Measurements from ENCODE around the gene HOXD3. TPM values are rescaled to one million over a fixed set of nuclear protein-coding genes. Genes with fewer than 3 reads are reported as not detected.

Gene HOXD3
- total RNA-seq, 1 experiment from 2014 or later: not detected

DNA sequence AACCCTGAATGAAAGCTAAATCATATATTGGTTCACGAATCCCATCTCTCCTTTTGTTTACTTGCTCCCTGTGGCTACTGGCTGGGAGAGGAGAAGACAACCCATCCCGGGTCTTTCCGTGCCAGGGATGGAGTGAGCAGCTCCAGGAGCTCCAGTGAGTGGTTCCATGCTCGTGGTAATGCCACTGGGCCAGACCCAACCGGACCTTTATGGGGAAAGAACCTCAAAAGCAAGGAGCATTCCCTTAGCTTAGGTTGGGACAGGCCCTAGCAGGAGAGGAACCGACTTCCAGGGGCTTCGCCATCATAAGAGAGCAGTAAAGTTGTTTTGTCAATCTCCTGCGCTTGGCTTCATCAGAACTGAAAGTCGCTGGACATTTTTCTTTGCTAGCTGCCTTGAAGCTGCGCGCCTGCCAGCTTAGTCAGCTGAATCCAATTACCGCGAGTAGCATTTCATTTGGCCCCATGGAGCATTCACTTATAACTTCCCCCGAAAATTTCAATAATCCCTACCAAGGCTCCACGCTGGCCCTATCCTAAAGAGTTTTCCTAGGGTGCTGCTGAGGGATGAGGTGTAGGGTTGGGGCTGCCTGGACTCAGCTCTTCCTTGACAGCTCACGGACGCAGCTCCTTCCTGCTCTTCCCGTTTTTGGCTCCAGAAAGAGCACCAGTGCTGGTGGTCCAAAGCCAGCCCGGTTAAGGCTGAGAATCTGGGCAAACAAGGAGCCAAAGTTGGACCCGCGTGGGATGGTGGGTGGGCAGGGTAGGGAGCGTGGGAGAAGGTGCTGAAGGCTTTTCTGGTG is 4.9 kb downstream of the HOXD3 start:
- H3K9me3 Mint-ChIP-seq: no peaks in the 10 kb centered on the region
- DNase-seq (ENCODE audit: low spot score) (no peak), ATAC-seq (no peak)
- no peak overlapping the region for H3K4me3 Mint-ChIP-seq
- TF ChIP-seq RELA (CRISPR knock-in tag; IDR thresholded peaks at IDR 0.05; ENCODE audit: borderline replicate concordance) (no peak), ETV6 (CRISPR knock-in tag; IDR thresholded peaks at IDR 0.05) (no peak), ZNF263 (CRISPR knock-in tag; IDR thresholded peaks at IDR 0.05; ENCODE audit: low read depth) (no peak), CDX4 (CRISPR knock-in tag; IDR thresholded peaks at IDR 0.05; ENCODE audit: borderline replicate concordance) (no peak), FOXJ3 (CRISPR knock-in tag; IDR thresholded peaks at IDR 0.05; ENCODE audit: borderline replicate concordance) (no peak)
- TF ChIP-seq, protein P1, sequence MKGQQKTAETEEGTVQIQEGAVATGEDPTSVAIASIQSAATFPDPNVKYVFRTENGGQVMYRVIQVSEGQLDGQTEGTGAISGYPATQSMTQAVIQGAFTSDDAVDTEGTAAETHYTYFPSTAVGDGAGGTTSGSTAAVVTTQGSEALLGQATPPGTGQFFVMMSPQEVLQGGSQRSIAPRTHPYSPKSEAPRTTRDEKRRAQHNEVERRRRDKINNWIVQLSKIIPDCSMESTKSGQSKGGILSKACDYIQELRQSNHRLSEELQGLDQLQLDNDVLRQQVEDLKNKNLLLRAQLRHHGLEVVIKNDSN (CRISPR knock-in tag; IDR thresholded peaks at IDR 0.05): no peak
- TF ChIP-seq, protein P2, sequence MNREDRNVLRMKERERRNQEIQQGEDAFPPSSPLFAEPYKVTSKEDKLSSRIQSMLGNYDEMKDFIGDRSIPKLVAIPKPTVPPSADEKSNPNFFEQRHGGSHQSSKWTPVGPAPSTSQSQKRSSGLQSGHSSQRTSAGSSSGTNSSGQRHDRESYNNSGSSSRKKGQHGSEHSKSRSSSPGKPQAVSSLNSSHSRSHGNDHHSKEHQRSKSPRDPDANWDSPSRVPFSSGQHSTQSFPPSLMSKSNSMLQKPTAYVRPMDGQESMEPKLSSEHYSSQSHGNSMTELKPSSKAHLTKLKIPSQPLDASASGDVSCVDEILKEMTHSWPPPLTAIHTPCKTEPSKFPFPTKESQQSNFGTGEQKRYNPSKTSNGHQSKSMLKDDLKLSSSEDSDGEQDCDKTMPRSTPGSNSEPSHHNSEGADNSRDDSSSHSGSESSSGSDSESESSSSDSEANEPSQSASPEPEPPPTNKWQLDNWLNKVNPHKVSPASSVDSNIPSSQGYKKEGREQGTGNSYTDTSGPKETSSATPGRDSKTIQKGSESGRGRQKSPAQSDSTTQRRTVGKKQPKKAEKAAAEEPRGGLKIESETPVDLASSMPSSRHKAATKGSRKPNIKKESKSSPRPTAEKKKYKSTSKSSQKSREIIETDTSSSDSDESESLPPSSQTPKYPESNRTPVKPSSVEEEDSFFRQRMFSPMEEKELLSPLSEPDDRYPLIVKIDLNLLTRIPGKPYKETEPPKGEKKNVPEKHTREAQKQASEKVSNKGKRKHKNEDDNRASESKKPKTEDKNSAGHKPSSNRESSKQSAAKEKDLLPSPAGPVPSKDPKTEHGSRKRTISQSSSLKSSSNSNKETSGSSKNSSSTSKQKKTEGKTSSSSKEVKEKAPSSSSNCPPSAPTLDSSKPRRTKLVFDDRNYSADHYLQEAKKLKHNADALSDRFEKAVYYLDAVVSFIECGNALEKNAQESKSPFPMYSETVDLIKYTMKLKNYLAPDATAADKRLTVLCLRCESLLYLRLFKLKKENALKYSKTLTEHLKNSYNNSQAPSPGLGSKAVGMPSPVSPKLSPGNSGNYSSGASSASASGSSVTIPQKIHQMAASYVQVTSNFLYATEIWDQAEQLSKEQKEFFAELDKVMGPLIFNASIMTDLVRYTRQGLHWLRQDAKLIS (CRISPR knock-in tag; IDR thresholded peaks at IDR 0.05; ENCODE audit: borderline replicate concordance): no peak
- TF ChIP-seq, protein P3, sequence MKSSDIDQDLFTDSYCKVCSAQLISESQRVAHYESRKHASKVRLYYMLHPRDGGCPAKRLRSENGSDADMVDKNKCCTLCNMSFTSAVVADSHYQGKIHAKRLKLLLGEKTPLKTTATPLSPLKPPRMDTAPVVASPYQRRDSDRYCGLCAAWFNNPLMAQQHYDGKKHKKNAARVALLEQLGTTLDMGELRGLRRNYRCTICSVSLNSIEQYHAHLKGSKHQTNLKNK (CRISPR knock-in tag; IDR thresholded peaks at IDR 0.05): no peak
- peaks cover 100% of the 10 kb centered on the region for H3K27me3 Mint-ChIP-seq (ENCODE audit: low read depth)
- H3K4me1 Mint-ChIP-seq: peaks cover 35% of the 10 kb centered on the region
- H3K27ac Mint-ChIP-seq: no peak overlapping the region
- CTCF ChIA-PET: interaction anchor here (0.7 to 2.1 kb wide), 6 partner anchors 9 to 293 kb away, joined by 3 to 11 read pairs (median 4); no protein-coding TSS in a partner anchor
- POLR2A ChIA-PET: interaction anchor here (0.9 to 1.2 kb wide), 2 partner anchors 12 to 13 kb away, joined by 3 to 5 read pairs; no protein-coding TSS in a partner anchor
- peaks cover 2% of the 10 kb centered on the region; the same call in 1 of the 2 replicates for H3K36me3 Mint-ChIP-seq

- H3K9me3 Mint-ChIP-seq: no peaks in the 10 kb centered on the region
- peaks cover 100% of the 10 kb centered on the region for H3K27me3 Mint-ChIP-seq (ENCODE audit: low read depth)
- H3K27ac Mint-ChIP-seq: no peak overlapping the region
- no peak overlapping the region; the same call in 1 of the 2 replicates for H3K4me3 Mint-ChIP-seq
- ATAC-seq (no peak), DNase-seq (ENCODE audit: low spot score) (no peak)
- CTCF ChIA-PET: interaction anchor here (0.7 to 2.1 kb wide), 6 partner anchors 8 to 292 kb away, joined by 3 to 11 read pairs (median 4); no protein-coding TSS in a partner anchor
- H3K4me1 Mint-ChIP-seq: peaks cover 30% of the 10 kb centered on the region
- H3K36me3 Mint-ChIP-seq: no peaks in the 10 kb centered on the region
- POLR2A ChIA-PET: interaction anchor here (0.6 to 1.2 kb wide), 3 partner anchors 12 to 591 kb away, joined by 3 to 5 read pairs (median 3); no protein-coding TSS in a partner anchor
- TF ChIP-seq ZNF416 (CRISPR knock-in tag; IDR thresholded peaks at IDR 0.05): no peak
- TF ChIP-seq SP1 (CRISPR knock-in tag; conservative IDR thresholded peaks at IDR 0.05): no peak
- TF ChIP-seq, protein P1 (CRISPR knock-in tag; IDR thresholded peaks at IDR 0.05): no peak
- no peak for TF ChIP-seq ZNF425 (CRISPR knock-in tag; conservative IDR thresholded peaks at IDR 0.05)
- TF ChIP-seq GRHL2 (CRISPR knock-in tag; IDR thresholded peaks at IDR 0.05; ENCODE audit: insufficient replicate concordance, severe bottlenecking): no peak
- TF ChIP-seq CDX4 (CRISPR knock-in tag; IDR thresholded peaks at IDR 0.05; ENCODE audit: borderline replicate concordance): no peak
- TF ChIP-seq ZNF512 (CRISPR knock-in tag; IDR thresholded peaks at IDR 0.05; ENCODE audit: borderline replicate concordance): no peak
- no peak for TF ChIP-seq IRF1 (CRISPR knock-in tag; IDR thresholded peaks at IDR 0.05)
- no peak for TF ChIP-seq SOX15 (CRISPR knock-in tag; IDR thresholded peaks at IDR 0.05)
- TF ChIP-seq, protein P4, sequence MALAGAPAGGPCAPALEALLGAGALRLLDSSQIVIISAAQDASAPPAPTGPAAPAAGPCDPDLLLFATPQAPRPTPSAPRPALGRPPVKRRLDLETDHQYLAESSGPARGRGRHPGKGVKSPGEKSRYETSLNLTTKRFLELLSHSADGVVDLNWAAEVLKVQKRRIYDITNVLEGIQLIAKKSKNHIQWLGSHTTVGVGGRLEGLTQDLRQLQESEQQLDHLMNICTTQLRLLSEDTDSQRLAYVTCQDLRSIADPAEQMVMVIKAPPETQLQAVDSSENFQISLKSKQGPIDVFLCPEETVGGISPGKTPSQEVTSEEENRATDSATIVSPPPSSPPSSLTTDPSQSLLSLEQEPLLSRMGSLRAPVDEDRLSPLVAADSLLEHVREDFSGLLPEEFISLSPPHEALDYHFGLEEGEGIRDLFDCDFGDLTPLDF (CRISPR knock-in tag; IDR thresholded peaks at IDR 0.05): no peak
- no peak for TF ChIP-seq ZNF232 (CRISPR knock-in tag; IDR thresholded peaks at IDR 0.05)
These were observed 6.0 kb downstream of the HOXD3 start for GRCh38 chr2:176162911-176163671.

Measured in WTC11 (cell line).